Epithelial cell of esophagus (primary cell): ENCODE measurements around the gene RFFL.
"Not testable (repeated sequence)": the region's sequence is repeated elsewhere in the genome, so short reads cannot be mapped to it uniquely, and the experiment has no call there.

ENCODE experiments used
- DNase-seq: peaks from one replicate; pipeline ENCODE4 v3.0.0; 2010; ENCODE audit warnings: low read depth
- H3K4me3 ChIP-seq: 2 replicates; pipeline ENCODE4 v1.5.1; 2011; ENCODE audit warnings: mild to moderate bottlenecking, low read length, control low read depth
- TF ChIP-seq, protein P1 (sequence below): IDR thresholded peaks from 2 replicates; pipeline ENCODE4 v1.5.1; 2011; ENCODE audit warnings: low read depth, mild to moderate bottlenecking, low read length, control low read depth, inconsistent platforms; ENCODE audit not compliant: insufficient read depth; ENCODE audit errors: missing control alignments

The RFFL gene

GRCh38 chr17:35038453-35038852 is 25.1 kb downstream of the RFFL start:
- no peak for DNase-seq
- TF ChIP-seq, protein P1, sequence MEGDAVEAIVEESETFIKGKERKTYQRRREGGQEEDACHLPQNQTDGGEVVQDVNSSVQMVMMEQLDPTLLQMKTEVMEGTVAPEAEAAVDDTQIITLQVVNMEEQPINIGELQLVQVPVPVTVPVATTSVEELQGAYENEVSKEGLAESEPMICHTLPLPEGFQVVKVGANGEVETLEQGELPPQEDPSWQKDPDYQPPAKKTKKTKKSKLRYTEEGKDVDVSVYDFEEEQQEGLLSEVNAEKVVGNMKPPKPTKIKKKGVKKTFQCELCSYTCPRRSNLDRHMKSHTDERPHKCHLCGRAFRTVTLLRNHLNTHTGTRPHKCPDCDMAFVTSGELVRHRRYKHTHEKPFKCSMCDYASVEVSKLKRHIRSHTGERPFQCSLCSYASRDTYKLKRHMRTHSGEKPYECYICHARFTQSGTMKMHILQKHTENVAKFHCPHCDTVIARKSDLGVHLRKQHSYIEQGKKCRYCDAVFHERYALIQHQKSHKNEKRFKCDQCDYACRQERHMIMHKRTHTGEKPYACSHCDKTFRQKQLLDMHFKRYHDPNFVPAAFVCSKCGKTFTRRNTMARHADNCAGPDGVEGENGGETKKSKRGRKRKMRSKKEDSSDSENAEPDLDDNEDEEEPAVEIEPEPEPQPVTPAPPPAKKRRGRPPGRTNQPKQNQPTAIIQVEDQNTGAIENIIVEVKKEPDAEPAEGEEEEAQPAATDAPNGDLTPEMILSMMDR, result no peak
- no peak overlapping the region for H3K4me3 ChIP-seq

- no peak overlapping the region for H3K4me3 ChIP-seq
- no peak for DNase-seq
- TF ChIP-seq, protein P1, result no peak
Measured at GRCh38 chr17:35030780-35031179, 32.7 kb downstream of the RFFL start.

GRCh38 chr17:35028531-35029262 is 34.8 kb downstream of the RFFL start:
- H3K4me3 ChIP-seq, result no peak overlapping the region
- DNase-seq, result peak; percentile 58
- TF ChIP-seq, protein P1, result no peak

- not testable (repeated sequence) for DNase-seq, H3K4me3 ChIP-seq
Measured at GRCh38 chr17:35028097-35028496, 35.4 kb downstream of the RFFL start.

GRCh38 chr17:35025541-35025940 is 38.0 kb downstream of the RFFL start:
- TF ChIP-seq, protein P1, result no peak
- H3K4me3 ChIP-seq, result no peak overlapping the region
- peak; percentile 51 for DNase-seq

GRCh38 chr17:35023538-35023937 is 40.0 kb downstream of the RFFL start:
- no peak overlapping the region for H3K4me3 ChIP-seq
- TF ChIP-seq, protein P1, result no peak
- peak; percentile 89 for DNase-seq

DNA sequence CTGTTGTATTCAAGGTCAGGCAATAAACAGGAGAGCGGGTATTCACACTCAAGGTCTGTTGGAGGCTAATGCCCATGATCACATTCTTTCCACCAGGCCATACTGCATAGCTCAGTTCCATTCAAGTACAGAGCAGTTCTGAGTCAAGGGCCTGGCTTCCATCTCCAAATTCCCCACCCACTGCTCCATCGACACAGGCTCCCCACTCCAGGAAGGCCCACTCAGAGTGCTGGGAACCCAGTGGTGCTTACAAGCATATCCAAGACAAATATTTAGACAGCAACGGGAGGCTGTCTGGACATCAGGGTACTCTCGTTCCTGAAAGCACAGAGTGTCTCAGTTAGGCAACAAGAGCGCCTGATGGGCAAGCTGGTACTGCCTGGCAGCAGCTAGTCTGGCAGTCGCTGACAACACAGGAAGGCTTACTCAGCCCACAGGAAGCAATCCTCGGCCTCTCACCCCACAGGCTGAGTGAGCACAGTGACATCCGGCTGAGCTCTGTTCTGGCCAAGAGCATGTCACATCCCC is 40.9 kb downstream of the RFFL start:
- peak; percentile 89 for DNase-seq
- H3K4me3 ChIP-seq, result no peak overlapping the region
- TF ChIP-seq, protein P1, result no peak
